ENCODE results near the gene SCARB2.
A peak's percentile ranks its signal among the peaks of the same experiment; 100 is the strongest.

The SCARB2 gene

GRCh38 chr4:76148142-76148865 is 65.3 kb downstream of the SCARB2 start, which contains the start of gene NUP54:
Gene NUP54 (minus strand): TSS chr4:76148397. CDS start chr4:76148374, 23 bp downstream.
- peak; percentile 85 for DNase-seq (ENCODE audit: low read depth)

DNA sequence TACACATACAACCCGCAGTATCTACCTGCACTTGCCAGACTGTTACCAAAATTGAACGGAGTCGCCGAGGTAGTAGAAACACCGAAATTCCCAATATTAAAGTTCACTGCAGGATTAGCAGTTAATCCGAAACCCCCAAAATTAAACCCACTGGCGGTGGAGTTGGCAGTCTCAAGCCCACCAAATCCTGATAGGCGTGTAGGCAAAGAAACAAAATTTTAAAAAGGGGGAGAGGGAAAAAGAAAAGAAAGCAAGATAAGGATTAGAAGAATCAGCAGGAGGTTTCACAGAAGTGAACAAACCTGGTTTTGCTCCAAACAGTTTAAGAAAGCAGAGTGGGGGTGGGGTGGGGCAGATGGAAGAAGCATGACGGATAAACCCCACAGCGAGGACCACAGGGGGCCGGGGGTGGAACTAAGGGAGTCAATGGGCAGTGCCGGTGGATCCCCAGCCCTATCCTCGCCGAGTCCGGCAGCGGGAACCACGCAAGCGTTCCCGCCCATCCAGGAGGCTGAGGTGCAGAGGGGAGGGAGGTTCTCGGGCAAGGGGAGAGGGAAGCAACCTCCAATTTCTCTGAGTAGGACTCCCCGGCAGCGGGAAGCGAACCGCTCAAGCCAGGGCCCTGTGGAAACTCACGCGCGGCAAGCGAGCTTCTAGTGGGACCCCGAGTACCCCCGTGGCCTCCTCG is 66.0 kb downstream of the SCARB2 start:
- peak; percentile 2 for DNase-seq (ENCODE audit: low read depth)

DNA sequence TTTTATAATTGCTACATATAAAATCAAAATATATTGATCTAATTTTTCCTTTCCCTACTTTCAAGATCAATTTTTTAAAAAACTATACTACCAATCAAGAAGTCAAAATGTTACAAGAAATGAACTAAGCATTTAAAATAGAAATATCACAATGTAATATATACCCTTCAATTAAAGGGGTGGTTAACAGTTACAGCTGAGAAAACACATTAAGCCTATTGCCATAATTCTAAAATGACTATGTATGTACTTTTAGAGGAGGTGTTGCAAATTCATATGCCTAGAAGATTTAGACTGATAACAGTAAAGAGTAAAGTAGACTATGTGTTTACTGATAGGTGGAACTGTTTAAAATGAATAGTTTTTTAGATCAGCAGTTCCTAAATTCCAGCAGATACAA is 69.1 kb downstream of the SCARB2 start:
- no peak for DNase-seq (ENCODE audit: low read depth)

- DNase-seq (ENCODE audit: low read depth), result no peak
These were observed 72.4 kb downstream of the SCARB2 start for GRCh38 chr4:76141241-76141640.

GRCh38 chr4:76127754-76128153 is 85.9 kb downstream of the SCARB2 start:
- DNase-seq (ENCODE audit: low read depth), result no peak

GRCh38 chr4:76125816-76126215 is 87.8 kb downstream of the SCARB2 start:
- no peak for DNase-seq (ENCODE audit: low read depth)

DNA sequence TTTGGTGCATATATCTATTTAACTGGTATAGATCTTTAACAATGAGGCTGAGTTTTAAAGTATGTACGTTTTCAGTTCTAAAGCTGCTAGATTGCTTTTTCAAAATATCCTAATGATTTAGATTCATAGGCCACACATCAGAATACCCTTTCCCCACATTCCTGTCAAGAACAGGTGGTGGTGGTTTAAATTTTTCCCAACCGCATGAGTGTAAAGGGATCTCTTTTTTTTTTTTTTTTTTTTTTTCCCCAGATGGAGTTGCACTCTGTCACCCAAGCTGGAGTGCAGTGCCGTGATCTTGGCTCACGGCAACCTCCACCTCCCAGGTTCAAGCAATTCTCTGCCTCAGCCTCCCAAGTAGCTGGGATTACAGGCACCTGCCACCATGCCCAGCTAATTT is 93.4 kb downstream of the SCARB2 start:
- no peak for DNase-seq (ENCODE audit: low read depth)

DNA sequence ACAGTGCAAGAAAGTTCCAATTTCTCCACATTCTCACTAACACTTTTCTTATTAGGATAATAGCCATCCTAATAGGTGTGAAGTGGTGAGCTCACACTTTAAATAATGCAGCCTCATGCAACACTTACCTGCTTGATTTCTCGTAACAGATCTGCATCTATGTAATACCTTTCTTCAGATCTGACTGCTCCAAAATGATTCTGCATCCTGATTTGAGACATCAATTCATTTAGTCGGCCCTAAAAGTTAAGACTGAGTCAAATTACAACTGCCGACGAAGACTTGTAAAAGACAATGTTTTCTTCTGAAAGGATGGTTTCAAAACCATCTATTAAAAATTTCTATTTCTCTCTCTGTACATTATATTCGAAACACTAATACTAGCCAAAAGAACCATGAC is 96.1 kb downstream of the SCARB2 start:
- no peak for DNase-seq (ENCODE audit: low read depth)

DNA sequence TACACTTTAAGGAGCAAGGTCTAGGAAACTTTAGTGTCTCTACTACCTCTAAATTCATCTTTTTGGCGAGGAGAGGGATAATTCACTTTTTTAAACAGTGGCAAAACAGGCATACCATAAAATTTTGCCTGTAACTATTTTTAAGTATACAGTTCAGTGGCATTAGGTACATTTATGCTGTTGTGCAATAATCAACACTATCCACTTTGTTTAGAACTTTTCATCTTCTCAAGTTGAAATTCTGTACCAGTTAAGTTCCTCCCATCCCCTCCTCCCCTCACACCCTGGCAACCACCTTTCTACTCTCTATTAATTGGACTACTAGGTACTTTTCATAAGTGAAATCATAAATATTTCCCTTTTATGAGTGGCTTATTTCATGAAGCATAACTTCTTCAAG is 96.8 kb downstream of the SCARB2 start:
- no peak for DNase-seq (ENCODE audit: low read depth)

All from stimulated activated CD8-positive, alpha-beta memory T cell treated with anti-CD3 and anti-CD28 coated beads, Interleukin-15, amount 100 ng/mL, for 24 hours (primary cell).